Brain pericyte (primary cell): ENCODE measurements around the gene AP3S2.
"Not testable (repeated sequence)": the region's sequence is repeated elsewhere in the genome, so short reads cannot be mapped to it uniquely, and the experiment has no call there.

Source experiments
- DNase-seq: peaks from one replicate; pipeline ENCODE4 v3.0.0-alpha.2; 2012; ENCODE audit warnings: low read depth, low spot score

Gene AP3S2

DNA sequence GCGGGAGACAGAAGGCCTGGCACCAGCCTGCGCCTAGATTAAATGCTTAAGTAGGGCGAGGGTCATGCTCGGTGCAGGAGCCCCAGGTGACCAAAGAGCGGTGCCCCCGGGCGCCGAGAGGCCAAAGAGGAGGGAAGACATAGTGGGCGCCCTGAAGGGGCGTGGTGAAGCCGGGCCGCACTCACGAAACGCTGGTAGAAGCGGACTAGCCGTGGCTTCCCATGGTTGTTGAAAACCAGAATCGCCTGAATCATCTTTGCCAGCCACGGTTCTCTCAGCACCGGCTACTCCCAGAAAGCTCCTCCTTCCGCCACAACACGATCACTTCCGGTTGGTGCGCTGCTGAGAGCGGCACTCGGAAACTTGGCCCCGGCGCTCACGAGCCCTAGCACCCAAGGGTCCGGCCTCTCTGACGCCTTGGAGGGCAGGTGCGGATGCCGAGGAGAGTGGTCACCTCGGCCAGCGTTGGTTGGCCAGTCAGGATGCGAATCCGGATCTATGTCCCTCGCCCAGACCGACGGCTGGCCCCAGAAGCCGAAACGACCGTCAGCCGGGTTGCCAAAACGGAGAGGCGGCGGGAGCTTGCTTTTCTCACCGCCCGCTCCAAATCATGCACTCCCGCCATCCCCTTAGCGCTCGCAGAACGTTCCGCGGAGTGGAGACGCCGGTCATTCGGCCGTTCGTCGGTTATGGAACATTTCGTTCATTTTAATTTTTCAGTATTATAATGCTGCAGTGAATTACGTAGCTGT lies at the start of gene AP3S2:
Gene AP3S2 (minus strand): TSS at position 299 of the 752 bp plus-strand sequence. CDS start 45 bp downstream, at position 254.
- peak; percentile 83 for DNase-seq

GRCh38 chr15:89939910-89940309 lies 46.1 kb upstream of the AP3S2 start:
- no peak for DNase-seq

DNA sequence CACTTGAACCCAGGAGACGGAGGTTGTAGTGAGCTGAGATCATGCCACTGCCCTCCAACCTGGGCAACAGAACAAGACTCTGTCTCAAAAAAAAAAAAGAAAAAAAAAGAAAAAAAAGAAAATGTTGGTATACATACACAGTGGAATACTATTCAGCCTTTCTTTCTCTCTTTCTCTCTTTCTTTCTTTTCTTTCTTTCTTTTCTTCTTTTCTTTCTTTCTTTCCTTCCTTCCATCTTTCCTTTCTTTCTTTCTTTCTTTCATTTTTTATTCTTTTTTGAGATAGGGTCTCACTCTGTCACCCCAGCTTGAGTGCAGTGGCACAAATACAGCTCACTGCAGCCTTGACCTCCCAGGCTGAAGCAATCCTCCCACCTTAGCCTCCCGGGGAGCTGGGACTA lies 45.6 kb upstream of the AP3S2 start:
- DNase-seq, result not testable (repeated sequence)

DNA sequence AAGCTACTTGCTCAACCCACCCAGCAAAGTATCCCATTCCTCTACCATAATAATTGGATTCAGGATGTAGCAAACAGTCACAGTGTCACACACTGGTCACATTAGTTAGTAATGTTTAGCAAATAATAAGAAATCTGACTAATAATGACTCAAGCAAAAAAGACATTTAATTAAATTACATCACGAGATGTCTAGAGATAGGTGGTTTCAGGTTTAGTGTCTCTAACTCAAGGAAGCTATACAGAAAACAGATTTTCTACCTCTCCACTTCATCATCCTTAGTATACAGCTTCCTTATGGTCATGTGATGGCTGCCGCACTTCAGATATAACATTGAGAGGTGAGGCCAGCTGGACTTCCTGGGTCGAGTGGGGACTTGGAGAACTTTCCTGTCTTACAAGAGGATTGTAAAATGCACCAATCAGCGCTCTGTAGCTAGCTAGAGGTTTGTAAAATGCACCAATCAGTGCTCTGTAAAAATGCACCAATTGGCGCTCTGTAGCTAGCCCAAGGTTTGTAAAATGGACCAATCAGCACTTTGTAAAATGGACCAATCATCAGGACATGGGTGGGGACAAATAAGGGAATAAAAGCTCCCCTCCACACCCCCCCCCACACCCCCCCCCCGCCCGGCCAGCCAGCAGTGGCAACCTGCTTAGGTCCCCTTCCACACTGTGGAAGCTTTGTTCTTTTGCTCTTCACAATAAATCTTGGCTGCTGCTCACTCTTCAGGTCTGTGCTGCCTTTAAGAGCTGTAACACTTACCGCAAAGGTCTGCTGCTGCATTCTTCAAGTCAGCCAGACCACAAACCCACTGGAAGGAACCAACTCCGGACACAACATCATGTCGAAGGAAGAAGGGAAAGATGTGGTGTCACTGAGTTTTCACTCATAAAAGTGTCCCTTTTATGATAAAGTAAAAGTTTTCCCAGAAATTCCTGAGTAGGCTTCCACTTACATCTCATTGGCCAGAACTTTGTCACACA lies 43.9 kb upstream of the AP3S2 start:
- no peak for DNase-seq

DNA sequence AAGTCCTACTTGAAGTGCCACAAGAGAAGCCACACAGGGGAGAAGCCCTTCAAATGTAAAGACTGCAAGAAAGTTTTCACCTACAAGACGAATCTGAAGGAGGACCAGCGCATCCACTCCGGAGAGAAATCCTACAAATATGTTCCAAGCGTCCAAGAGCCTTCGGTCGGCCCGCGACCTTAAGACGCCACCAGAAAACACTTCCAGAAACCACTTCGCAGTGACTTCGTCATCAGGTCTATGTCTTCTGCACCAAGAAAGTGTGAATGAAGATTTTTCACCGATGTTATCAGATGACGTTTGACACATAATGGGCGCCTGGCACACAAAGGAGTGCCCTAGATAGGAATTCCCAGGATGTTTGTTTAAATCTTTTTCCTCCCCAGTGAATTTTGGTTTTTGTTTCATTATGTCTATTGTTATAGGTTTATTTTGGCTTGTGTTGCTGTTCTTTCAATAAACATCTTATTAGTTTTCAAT lies 43.0 kb upstream of the AP3S2 start:
- DNase-seq, result no peak

- DNase-seq, result no peak
These were observed 42.4 kb upstream of the AP3S2 start for GRCh38 chr15:89936051-89936785.

GRCh38 chr15:89932880-89933279 lies 39.1 kb upstream of the AP3S2 start:
- no peak for DNase-seq

DNA sequence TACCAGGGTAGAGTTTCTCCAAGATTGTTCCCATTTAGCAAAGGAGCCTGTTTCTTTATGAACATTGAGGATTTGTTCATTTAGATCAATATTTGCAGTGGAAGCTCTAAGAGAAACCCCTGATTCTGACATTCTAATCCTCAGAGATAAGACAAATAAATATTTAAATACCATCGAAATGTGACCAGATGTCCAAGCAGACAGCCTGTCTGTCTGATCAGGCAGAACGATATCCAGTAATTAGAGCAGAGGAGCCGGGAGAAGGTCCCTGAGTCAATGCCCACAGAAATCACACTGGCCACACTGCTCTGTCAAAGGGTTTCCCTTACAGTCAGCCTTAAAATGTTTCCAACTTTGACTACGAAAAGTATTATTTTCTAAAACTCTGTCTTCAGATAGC lies 34.6 kb upstream of the AP3S2 start:
- no peak for DNase-seq

GRCh38 chr15:89926158-89926557 lies 32.4 kb upstream of the AP3S2 start:
- no peak for DNase-seq

GRCh38 chr15:89917442-89918101 lies 23.8 kb upstream of the AP3S2 start:
- DNase-seq, result no peak

DNA sequence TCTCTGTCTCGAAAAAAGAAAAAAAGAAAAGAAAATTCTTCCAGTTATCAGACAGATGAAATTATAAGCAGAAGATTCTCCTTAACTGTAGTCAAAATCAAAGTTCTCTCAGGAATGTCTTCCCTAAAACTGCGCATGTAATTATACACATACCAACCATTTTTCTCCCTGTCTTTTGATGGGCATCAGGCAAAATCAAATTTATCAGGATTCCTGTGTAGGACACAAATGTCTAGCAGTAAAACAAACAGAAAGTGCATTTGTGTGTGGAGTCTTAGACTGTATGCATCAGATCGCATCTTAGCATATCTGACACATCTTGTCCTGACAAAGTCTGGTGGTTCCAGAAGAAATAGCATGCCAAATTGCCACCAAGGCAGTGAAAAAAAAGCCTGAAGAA lies 22.9 kb upstream of the AP3S2 start:
- no peak for DNase-seq

GRCh38 chr15:89912674-89913396 lies 19.0 kb upstream of the AP3S2 start, which contains the start of gene ARPIN:
Gene ARPIN, minus strand, starts transcription at chr15:89912952. Its CDS starts 117 bp downstream, at chr15:89912835.
- DNase-seq, result no peak

DNA sequence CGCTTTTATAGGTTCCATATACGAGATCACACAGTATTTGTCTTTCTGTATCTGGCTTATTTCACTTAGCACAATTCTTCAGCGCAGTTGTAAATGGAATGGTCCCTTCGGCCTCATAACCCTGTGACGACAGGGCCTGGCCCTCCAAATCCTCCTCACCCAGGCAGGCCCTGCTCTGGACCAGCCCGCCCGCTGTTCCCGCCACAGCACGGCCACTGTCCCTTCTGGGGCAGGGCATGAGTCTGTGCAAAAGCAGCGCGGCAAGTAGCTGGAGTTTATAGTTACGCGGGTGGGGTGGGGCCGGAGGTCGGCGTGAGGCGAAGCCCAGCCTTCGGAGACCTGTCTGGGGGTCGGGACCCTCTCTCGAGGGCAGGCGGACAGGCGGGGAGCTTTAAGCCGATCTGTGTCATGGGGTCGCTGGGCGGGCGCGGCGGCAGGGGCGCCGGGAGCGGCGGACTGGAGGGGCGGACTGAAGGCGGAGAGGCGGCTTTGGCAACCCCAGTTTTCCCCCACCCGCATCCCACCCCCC lies 18.4 kb upstream of the AP3S2 start:
- DNase-seq, result no peak

GRCh38 chr15:89910891-89911626 lies 17.3 kb upstream of the AP3S2 start:
- no peak for DNase-seq

GRCh38 chr15:89909611-89910010 lies 15.8 kb upstream of the AP3S2 start:
- DNase-seq, result no peak

DNA sequence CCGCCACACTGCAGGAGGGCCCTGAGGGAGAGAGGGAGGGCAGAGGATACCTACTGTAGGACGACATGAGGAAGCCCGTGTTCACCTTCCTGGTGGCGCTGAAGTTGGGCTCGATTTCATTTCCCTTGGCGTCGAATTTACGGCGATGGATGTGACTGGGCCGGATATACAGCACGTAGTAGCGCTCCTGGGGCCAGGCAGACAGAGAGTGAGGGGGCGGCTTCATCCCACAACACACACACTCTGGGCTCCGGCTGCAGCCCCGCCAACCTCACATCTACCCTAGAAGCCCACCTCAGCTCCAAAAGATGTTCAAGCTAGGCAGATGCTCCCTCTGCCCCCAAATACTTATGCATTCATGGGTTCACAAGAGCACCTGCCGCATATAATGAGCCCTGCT lies 14.4 kb upstream of the AP3S2 start:
- no peak for DNase-seq

DNA sequence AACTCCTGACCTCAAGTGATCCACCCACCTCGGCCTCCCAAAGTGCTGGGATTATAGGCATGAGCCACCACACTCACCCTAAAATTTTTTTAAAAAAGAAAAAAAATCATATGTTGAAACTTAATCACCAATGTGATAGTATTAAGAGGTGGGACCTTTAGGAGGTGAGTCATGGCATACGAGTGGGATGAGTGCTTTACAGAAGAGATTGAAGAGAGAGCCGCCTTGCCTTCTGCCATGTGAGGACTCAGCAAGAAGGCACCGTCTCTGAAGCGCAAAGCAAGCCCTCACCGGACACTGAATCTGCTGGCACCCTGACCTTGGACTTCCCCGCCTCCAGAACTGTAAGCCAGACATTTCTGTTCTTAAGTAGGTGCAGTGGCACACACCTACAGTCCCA lies 13.5 kb upstream of the AP3S2 start:
- no peak for DNase-seq

GRCh38 chr15:89905846-89906378 lies 12.1 kb upstream of the AP3S2 start:
- no peak for DNase-seq

DNA sequence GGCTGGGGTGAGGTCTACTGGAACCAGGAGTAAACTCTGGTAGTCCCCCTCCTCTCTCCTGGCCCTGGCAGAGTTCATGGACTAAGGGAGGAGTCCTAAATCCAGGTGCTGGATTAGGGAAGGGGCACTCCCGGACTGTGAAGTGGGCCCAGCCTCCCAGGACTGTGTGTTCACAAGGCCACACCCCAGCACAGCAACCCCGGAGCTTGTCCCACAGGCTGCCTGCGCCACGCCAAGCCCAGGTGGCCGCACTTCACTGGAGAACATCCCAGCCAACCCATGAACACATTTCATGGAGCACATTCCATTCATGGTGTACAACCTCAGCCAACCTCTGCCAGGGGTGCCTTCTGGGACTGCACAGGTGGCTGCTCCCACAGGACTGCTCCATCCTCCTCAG lies 10.7 kb upstream of the AP3S2 start:
- DNase-seq, result no peak

DNA sequence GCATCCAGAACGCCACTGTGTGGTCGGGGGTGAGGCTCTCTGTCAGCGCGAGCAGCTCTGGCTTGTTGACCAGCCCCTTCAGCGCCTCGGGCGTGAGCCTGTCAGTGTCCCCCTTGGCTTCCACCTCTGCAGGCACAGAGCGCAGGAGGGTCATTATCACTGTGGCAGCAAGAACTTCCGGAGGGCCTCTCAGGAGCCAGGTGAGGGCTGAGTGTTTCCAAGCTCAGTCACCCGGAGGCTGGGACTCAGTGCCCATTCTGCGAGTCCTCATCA lies 10.0 kb upstream of the AP3S2 start:
- no peak for DNase-seq
